Hematopoietic multipotent progenitor cell treated with erythropoietin and hydrocortisone succinate and interleukin-3 and kit ligand, for 8 days (in vitro differentiated cells): ENCODE data around the gene UBA52.
"Not testable (repeated sequence)": the region's sequence is repeated elsewhere in the genome, so short reads cannot be mapped to it uniquely, and the experiment has no call there.

ENCODE experiments used
- DNase-seq: peaks from one replicate; pipeline ENCODE4 v3.0.0-alpha.2; 2015

UBA52 gene

GRCh38 chr19:18593367-18594095, 21.9 kb downstream of the UBA52 start:
- no peak for DNase-seq

GRCh38 chr19:18594096-18594823, 22.6 kb downstream of the UBA52 start:
- DNase-seq = peak; percentile 60

GRCh38 chr19:18594824-18595373, 23.2 kb downstream of the UBA52 start:
- DNase-seq = no peak

GRCh38 chr19:18595475-18595874, 23.8 kb downstream of the UBA52 start:
- DNase-seq = no peak

- peak; percentile 60 for DNase-seq
Observed at GRCh38 chr19:18596752-18597157, 25.1 kb downstream of the UBA52 start.

- no peak for DNase-seq
Observed at GRCh38 chr19:18597809-18598660, 26.4 kb downstream of the UBA52 start.

- no peak for DNase-seq
Observed at GRCh38 chr19:18599485-18599884, 27.8 kb downstream of the UBA52 start.

- DNase-seq = not testable (repeated sequence)
Observed at GRCh38 chr19:18600692-18601397, 29.2 kb downstream of the UBA52 start.

- DNase-seq = no peak
Observed at GRCh38 chr19:18601875-18602274, 30.2 kb downstream of the UBA52 start.

GRCh38 chr19:18603255-18603957, 31.7 kb downstream of the UBA52 start:
- DNase-seq = peak; percentile 48

GRCh38 chr19:18603958-18604819, 32.5 kb downstream of the UBA52 start:
- no peak for DNase-seq

GRCh38 chr19:18604820-18605159, 33.1 kb downstream of the UBA52 start:
- DNase-seq = no peak

- DNase-seq = no peak
Observed at GRCh38 chr19:18605196-18605545, 33.5 kb downstream of the UBA52 start.

- no peak for DNase-seq
Observed at GRCh38 chr19:18605546-18606280, 34.1 kb downstream of the UBA52 start.

GRCh38 chr19:18606281-18607225, 34.9 kb downstream of the UBA52 start, which contains the start of gene CRLF1:
TSS of gene CRLF1 (minus strand) at chr19:18606799. CDS start at chr19:18606656, 143 bp downstream.
- DNase-seq = no peak

- no peak for DNase-seq
Observed at GRCh38 chr19:18607226-18608101, 35.8 kb downstream of the UBA52 start.

GRCh38 chr19:18608102-18608804, 36.6 kb downstream of the UBA52 start:
- DNase-seq = no peak
